K562 (cell line): ENCODE measurements around the gene FOSL1. TPM values are rescaled to one million over a fixed set of nuclear protein-coding genes. Genes with fewer than 3 reads are reported as not detected.
A peak's percentile ranks its signal among the peaks of the same experiment; 100 is the strongest.

Experiments used
- BRD9 ChIP-seq: fragments of 450-650 bp; IDR thresholded peaks from 2 replicates; pipeline ENCODE4 v1.6.1; 2018; ENCODE audit warnings: low read depth; ENCODE audit not compliant: partially characterized antibody
- CUX1 ChIP-seq: fragments of 200-800 bp; sonication (Bioruptor generic); IDR thresholded peaks from 2 replicates; pipeline ENCODE4 v1.6.1; 2016; ENCODE audit warnings: missing genetic modification characterization, missing compliant biosample characterization
- E2F1 ChIP-seq: sonication (generic); formaldehyde crosslinking; IDR thresholded peaks from 2 replicates; pipeline ENCODE4 v1.8.1; 2023; ENCODE audit warnings: mild to moderate bottlenecking, missing genetic modification reagents, moderate library complexity
- FUS ChIP-seq: fragments of 200-400 bp; formaldehyde crosslinking; optimal IDR thresholded peaks from 2 replicates; pipeline ENCODE3; 2017; ENCODE audit warnings: low read depth, low read length
- GABPB2 ChIP-seq: fragments of 250-450 bp; sonication (Bioruptor Pico); conservative IDR thresholded peaks from 2 replicates; pipeline ENCODE4 v1.5.1; 2021; ENCODE audit warnings: mild to moderate bottlenecking
- HEY1 ChIP-seq: fragments of 250-450 bp; sonication (Bioruptor Pico); IDR thresholded peaks from 2 replicates; pipeline ENCODE4 v1.5.0; 2020; ENCODE audit warnings: mild to moderate bottlenecking, moderate library complexity, borderline replicate concordance
- HSF4 ChIP-seq: fragments of 250-450 bp; sonication (Bioruptor Pico); IDR thresholded peaks from 2 replicates; pipeline ENCODE4 v2.1.2; 2022; ENCODE audit warnings: mild to moderate bottlenecking, moderate library complexity, borderline replicate concordance
- KAT8 ChIP-seq: fragments of 450-650 bp; IDR thresholded peaks from 2 replicates; pipeline ENCODE4 v1.6.1; 2016; ENCODE audit warnings: low read depth, mild to moderate bottlenecking
- NCOA2 ChIP-seq, 2 experiments: fragments of 450-650 bp; IDR thresholded peaks; 2 replicates each; pipeline ENCODE4 v1.6.1; 2018; ENCODE audit warnings: mild to moderate bottlenecking in 2 of 2, moderate library complexity in 1 of 2; ENCODE audit not compliant: partially characterized antibody in 2 of 2
- NCOR1 ChIP-seq: fragments of 450-650 bp; IDR thresholded peaks from 2 replicates; pipeline ENCODE4 v1.6.1; 2016; ENCODE audit warnings: mild to moderate bottlenecking, moderate library complexity
- NR3C1 ChIP-seq: sonication (generic); formaldehyde crosslinking; IDR thresholded peaks from 2 replicates; pipeline ENCODE4 v1.8.1; 2022; ENCODE audit warnings: missing genetic modification reagents
- POU5F1 ChIP-seq: fragments of 150-350 bp; IDR thresholded peaks from 2 replicates; pipeline ENCODE4 v1.6.1; 2014; ENCODE audit warnings: borderline replicate concordance, low read length, low read depth, mild to moderate bottlenecking; ENCODE audit not compliant: partially characterized antibody
- RAD51 ChIP-seq: fragments of 450-650 bp; IDR thresholded peaks from 2 replicates; pipeline ENCODE4 v1.7.1; 2016; ENCODE audit warnings: low read depth, mild to moderate bottlenecking, borderline replicate concordance
- SAFB2 ChIP-seq: fragments of 200-400 bp; formaldehyde crosslinking; IDR thresholded peaks from 2 replicates; pipeline ENCODE4 v1.6.1; 2018; ENCODE audit warnings: borderline replicate concordance, low read length, low read depth, moderate library complexity; ENCODE audit not compliant: severe bottlenecking
- SMAD4 ChIP-seq: fragments of 250-450 bp; sonication (Bioruptor Pico); conservative IDR thresholded peaks from 2 replicates; pipeline ENCODE4 v1.8.0; 2021; ENCODE audit warnings: inconsistent platforms, mild to moderate bottlenecking, moderate library complexity
- SMARCB1 ChIP-seq: IDR thresholded peaks from 2 replicates; pipeline ENCODE4 v1.6.1; 2011; ENCODE audit warnings: improper control_type of control experiment, low read depth; ENCODE audit not compliant: insufficient read length
- U2AF2 ChIP-seq: fragments of 200-400 bp; formaldehyde crosslinking; optimal IDR thresholded peaks from 2 replicates; pipeline ENCODE3; 2017; ENCODE audit warnings: low read depth, mild to moderate bottlenecking, low read length
- YY1 ChIP-seq, 3 experiments: IDR thresholded peaks; 2 replicates each; pipeline ENCODE4 v1.6.1; 2011; ENCODE audit warnings: low read length in 2 of 3, mild to moderate bottlenecking in 2 of 3, moderate library complexity in 2 of 3, borderline replicate concordance in 1 of 3, control low read depth in 1 of 3, low read depth in 1 of 3; ENCODE audit not compliant: insufficient read depth in 3 of 3, insufficient replicate concordance in 2 of 3, control insufficient read depth in 1 of 3, insufficient read length in 1 of 3; ENCODE audit errors: extremely low read depth in 1 of 3
- ZBTB26 ChIP-seq: fragments of 450-650 bp; formaldehyde crosslinking; IDR thresholded peaks from 2 replicates; pipeline ENCODE4 v1.4.0; 2022; ENCODE audit warnings: missing genetic modification characterization
- ZNF316 ChIP-seq: fragments of 450-650 bp; IDR thresholded peaks from 2 replicates; pipeline ENCODE4 v1.6.1; 2016
- polyA plus RNA-seq, 8 experiments: library from polyadenylated mRNA; depleted of rRNA in 4 of 8; stranded (reverse) in 5 of 8; unstranded in 3 of 8; fragments of >200 nt; fragmentation: Nextera tagmentation in 2 of 8; fragmentation: Illumina TruSeq in 1 of 8; extraction: Ambion mirVana in 2 of 8; extraction: Trizol in 1 of 8; gene quantifications; 2 replicates each; pipeline versions ENCODE4 v1.2.1 to v1.2.3, GENCODE V29; 2011 to 2014; ENCODE audit warnings: inconsistent platforms in 1 of 8, missing spikeins in 1 of 8
- total RNA-seq, 7 experiments: library from RNA; depleted of rRNA in 6 of 7; stranded (reverse); fragments of >200 nt in 6 of 7; fragmentation: Illumina TruSeq in 2 of 7; extraction: Trizol in 2 of 7; gene quantifications; 2 replicates each; pipeline versions ENCODE4 v1.2.1 to v1.2.3, GENCODE V29; 2011 to 2021; ENCODE audit warnings: low replicate concordance in 1 of 7

The FOSL1 gene
- total and polyA plus RNA-seq, 9 of the 15 experiments (the other 6 are each of a cell fraction or from before 2014, with no cell fraction given): 3.5 to 39.6 (median 10.0) TPM

GRCh38 chr11:65890324-65891218, 9.6 kb downstream of the FOSL1 start, which contains the start of gene CCDC85B (continued):
- TF ChIP-seq KAT8 (no peak), U2AF2 (no peak), CUX1 (no peak), SMAD4 (peak; percentile 88), RAD51 (no peak), BRD9 (no peak), FUS (peak; percentile 85), YY1 (IDR thresholded peaks at IDR 0.05; ENCODE audit: borderline replicate concordance in 1 of 3, control insufficient read depth in 1 of 3, extremely low read depth in 1 of 3, insufficient read depth in 3 of 3, insufficient read length in 1 of 3, insufficient replicate concordance in 2 of 3, low read depth in 1 of 3, low read length in 2 of 3) (peak; percentile 32 to 78 (median 66)), HSF4 (CRISPR knock-in tag) (no peak), NCOA2 (IDR thresholded peaks at IDR 0.05; ENCODE audit: partially characterized antibody in 2 of 2) (no peak), GABPB2 (no peak), POU5F1 (no peak), ZNF316 (no peak), HEY1 (CRISPR knock-in tag) (no peak), E2F1 (CRISPR knock-in tag) (no peak), SAFB2 (no peak), SMARCB1 (no peak), NCOR1 (no peak), ZBTB26 (CRISPR knock-in tag) (no peak), NR3C1 (CRISPR knock-in tag) (peak; percentile 67; the same call in 1 of the 2 replicates)
